Left lung (tissue), 10 donors: ENCODE measurements around the gene RPN2. TPM values are rescaled to one million over a fixed set of nuclear protein-coding genes. Genes with fewer than 3 reads are reported as not detected.

Experiments
- ATAC-seq: fragments of 200-7000 bp; cut with Tn5 transposase; one replicate; pipeline ENCODE4 v1.9.1; 2020; ENCODE audit warnings: moderate library complexity
- DNase-seq, 4 donors: peaks; one replicate each; pipeline ENCODE4 v3.0.0-alpha.2; 2013 to 2020
- H3K27ac ChIP-seq, 2 donors: fragments of 200-600 bp; sonication (generic) in 1 of 2; one replicate each; pipeline versions ENCODE4 v1.5.0 to v1.8.0; 2020 to 2021
- H3K27me3 ChIP-seq, 2 donors: fragments of 200-600 bp; sonication (generic) in 1 of 2; one replicate each; pipeline versions ENCODE4 v1.5.0 to v1.8.0; 2020 to 2021
- H3K36me3 ChIP-seq, 2 donors: fragments of 200-600 bp; sonication (generic) in 1 of 2; one replicate each; pipeline versions ENCODE4 v1.5.0 to v1.8.0; 2020 to 2021
- H3K4me1 ChIP-seq, 2 donors: fragments of 200-600 bp; one replicate each; pipeline ENCODE4 v1.8.0; 2021
- H3K4me3 ChIP-seq, 2 donors: fragments of 200-600 bp; sonication (generic) in 1 of 2; one replicate each; pipeline versions ENCODE4 v1.5.0 to v1.8.0; 2020 to 2021; ENCODE audit warnings: mild to moderate bottlenecking in 1 of 2
- H3K9me3 ChIP-seq, 2 donors: fragments of 200-600 bp; sonication (generic) in 1 of 2; one replicate each; pipeline versions ENCODE4 v1.5.0 to v1.8.0; 2020 to 2021
- intact Hi-C, 2 donors: fragments of 100-400 bp; cut with DNase I; formaldehyde crosslinking; loops; one replicate each; pipeline versions ENCODE4 v1.11.2 to v1.14.2; 2022
- polyA plus RNA-seq, 6 donors: library from polyadenylated mRNA; unstranded; fragments of 120-200 nt; gene quantifications; one replicate each; pipeline ENCODE4 v1.2.1, GENCODE V29; 2013; ENCODE audit not compliant: insufficient read length in 6 of 6
- total RNA-seq, 2 donors: library from RNA; stranded (reverse); fragmentation: NEBNext Ultra II Directional; extraction: Animal tissue kit (Norgen Biotek cat#: 25700); gene quantifications; one replicate each; pipeline ENCODE4 v1.2.1, GENCODE V29; 2021
- TF ChIP-seq, protein P1 (sequence below), 2 donors: fragments of 200-600 bp; sonication (generic) in 1 of 2; IDR thresholded peaks; one replicate each; pipeline versions ENCODE4 v1.5.0 to v1.8.0; 2021; ENCODE audit warnings: antibody characterized with exemption in 2 of 2
- donor health status: DM: no; HTN: yes; CAD: no.
- donor health status: DM: no; HTN: no; CAD: no.

Gene RPN2
- total and polyA plus RNA-seq, 8 donors = 202 to 269 (median 229) TPM

DNA sequence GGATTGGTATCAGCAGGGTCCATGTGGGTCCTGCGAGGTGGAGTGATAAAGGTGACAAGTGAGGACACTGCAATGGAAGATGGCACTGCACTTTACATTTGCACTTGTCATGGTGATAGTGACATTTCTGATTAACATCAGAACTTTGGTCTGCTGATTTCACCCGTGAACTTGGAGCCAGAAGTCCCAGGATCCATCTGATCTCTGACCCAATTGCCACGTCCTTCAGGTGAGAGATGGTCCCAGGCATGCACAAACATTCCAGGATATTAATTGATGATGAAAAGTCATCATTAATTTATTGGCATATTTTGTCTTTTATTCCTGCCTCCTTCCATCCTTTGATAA, 92.3 kb downstream of the RPN2 start:
- Histone ChIP-seq H3K27me3 (no peaks in the 10 kb centered on the region), H3K36me3 (no peaks in the 10 kb centered on the region), H3K4me1 (peaks cover 0 to 30% of the 10 kb centered on the region in 2 donors), H3K27ac (peak overlapping the region in 1 of 2 donors; percentile 92), H3K9me3 (no peaks in the 10 kb centered on the region), H3K4me3 (no peak overlapping the region)
- DNase-seq (no peak), ATAC-seq (no peak)
- TF ChIP-seq, protein P1, sequence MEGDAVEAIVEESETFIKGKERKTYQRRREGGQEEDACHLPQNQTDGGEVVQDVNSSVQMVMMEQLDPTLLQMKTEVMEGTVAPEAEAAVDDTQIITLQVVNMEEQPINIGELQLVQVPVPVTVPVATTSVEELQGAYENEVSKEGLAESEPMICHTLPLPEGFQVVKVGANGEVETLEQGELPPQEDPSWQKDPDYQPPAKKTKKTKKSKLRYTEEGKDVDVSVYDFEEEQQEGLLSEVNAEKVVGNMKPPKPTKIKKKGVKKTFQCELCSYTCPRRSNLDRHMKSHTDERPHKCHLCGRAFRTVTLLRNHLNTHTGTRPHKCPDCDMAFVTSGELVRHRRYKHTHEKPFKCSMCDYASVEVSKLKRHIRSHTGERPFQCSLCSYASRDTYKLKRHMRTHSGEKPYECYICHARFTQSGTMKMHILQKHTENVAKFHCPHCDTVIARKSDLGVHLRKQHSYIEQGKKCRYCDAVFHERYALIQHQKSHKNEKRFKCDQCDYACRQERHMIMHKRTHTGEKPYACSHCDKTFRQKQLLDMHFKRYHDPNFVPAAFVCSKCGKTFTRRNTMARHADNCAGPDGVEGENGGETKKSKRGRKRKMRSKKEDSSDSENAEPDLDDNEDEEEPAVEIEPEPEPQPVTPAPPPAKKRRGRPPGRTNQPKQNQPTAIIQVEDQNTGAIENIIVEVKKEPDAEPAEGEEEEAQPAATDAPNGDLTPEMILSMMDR (IDR thresholded peaks at IDR 0.05) = no peak
- intact Hi-C loops = no loop called here

DNA sequence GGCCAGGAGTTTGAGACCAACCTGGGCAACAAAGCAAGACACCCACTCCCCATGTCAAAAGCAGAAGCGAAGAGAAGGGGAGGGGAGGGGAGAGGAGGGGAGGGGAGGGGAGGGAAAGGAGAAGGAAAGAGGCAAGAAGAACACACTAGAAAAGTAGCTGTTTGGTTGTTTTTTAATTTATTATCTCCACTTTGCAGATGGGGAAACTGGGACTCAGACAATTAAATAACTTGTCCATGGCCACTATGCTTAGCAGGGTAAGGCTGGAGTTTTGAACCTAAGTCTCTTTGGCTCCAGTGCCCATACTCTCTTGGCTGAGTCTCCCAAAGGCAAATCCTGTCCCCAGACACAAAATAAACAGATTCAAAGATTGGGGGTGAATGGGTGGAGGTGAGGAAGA, 94.9 kb downstream of the RPN2 start:
- no peaks in the 10 kb centered on the region for H3K27me3 ChIP-seq
- H3K36me3 ChIP-seq = no peaks in the 10 kb centered on the region
- H3K4me1 ChIP-seq = peaks cover 0 to 44% of the 10 kb centered on the region in 2 donors
- DNase-seq = no peak
- no peak overlapping the region for H3K4me3 ChIP-seq
- no peaks in the 10 kb centered on the region for H3K9me3 ChIP-seq
- TF ChIP-seq, protein P1 (IDR thresholded peaks at IDR 0.05) = no peak
- intact Hi-C loops = no loop called here
- H3K27ac ChIP-seq = no peak overlapping the region
- ATAC-seq = no peak

DNA sequence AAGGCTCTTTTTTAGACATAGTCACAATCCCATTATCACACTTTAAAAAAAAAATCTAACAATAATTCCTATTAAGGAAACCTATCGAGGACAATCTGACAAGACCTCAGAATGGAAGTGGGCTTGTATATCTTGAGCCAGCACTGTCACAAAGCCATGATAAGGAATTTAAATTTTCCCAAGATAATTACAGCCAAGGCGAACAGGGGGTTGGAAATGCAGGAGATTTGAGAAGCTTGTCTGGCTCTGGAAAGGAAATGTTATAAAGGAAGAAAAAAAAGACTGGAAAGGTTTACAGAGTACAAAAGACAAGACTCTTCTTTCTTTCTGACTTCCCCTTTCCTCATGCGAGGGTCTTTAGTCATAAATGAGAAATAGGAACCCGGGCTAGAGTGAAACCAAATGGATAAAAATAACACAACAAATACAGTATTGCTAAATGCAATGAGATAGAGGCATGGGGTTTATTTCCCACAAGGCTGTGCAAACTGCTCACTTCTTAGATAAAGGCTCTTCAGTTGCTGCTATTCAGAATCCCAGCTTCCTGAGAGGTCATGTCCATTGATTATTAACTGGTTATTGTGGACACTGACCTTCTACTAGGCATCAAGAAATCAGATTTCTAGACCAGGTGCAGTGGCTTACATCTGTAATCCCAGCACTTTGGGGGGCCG, 95.9 kb downstream of the RPN2 start:
- Histone ChIP-seq H3K4me3 (no peak overlapping the region), H3K36me3 (no peaks in the 10 kb centered on the region), H3K4me1 (peaks cover 0 to 37% of the 10 kb centered on the region in 2 donors), H3K9me3 (no peaks in the 10 kb centered on the region), H3K27me3 (no peaks in the 10 kb centered on the region), H3K27ac (peak overlapping the region in 1 of 2 donors; percentile 49)
- DNase-seq (no peak), ATAC-seq (peak; percentile 6)
- intact Hi-C loops = no loop called here
- TF ChIP-seq, protein P1 (IDR thresholded peaks at IDR 0.05) = no peak

DNA sequence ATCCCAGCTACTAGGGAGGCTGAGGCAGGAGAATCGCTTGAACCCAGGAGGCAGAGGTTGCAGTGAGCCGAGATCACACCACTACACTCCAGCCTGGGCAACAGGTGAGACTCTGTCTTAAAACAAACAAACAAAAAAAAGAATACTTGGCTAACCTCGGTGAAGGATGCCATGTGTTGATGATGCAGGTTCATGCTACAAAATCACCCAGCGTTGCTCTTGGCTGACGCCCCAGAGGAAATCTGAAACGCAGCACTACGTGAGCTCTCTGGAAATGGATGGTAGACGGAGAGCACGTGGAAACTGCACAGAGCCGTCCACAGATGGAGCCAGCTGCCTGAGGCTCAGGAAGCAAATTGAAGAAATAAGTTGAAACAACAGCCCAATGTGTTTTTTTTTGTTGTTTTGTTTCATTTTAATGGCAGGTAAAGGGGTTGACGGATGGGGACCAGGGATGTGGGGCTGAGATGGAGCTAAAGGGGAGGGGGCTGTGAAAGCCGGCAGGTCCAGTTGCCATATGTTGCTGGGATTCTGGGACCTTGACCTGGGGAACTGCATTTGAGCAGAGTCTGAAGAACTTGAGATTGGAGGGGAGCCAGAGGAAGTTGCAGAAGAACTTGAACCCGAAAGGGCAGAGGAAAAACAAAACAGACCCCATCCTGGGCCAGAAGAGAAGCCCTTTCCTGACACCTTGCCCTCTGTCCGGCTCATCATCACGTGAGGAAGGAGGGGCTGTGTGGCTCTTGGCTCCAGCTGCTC, 97.5 kb downstream of the RPN2 start:
- peaks cover 0 to 23% of the 10 kb centered on the region in 2 donors for H3K4me1 ChIP-seq
- peak overlapping the region in 1 of 2 donors; percentile 25 for H3K27ac ChIP-seq
- H3K27me3 ChIP-seq = no peaks in the 10 kb centered on the region
- TF ChIP-seq, protein P1 (IDR thresholded peaks at IDR 0.05) = no peak
- peak in 3 of 4 donors; percentile 56 to 88 (median 59) for DNase-seq
- H3K36me3 ChIP-seq = no peaks in the 10 kb centered on the region
- intact Hi-C loops = no loop called here
- ATAC-seq = peak; percentile 82
- no peak overlapping the region for H3K4me3 ChIP-seq
- no peaks in the 10 kb centered on the region for H3K9me3 ChIP-seq

DNA sequence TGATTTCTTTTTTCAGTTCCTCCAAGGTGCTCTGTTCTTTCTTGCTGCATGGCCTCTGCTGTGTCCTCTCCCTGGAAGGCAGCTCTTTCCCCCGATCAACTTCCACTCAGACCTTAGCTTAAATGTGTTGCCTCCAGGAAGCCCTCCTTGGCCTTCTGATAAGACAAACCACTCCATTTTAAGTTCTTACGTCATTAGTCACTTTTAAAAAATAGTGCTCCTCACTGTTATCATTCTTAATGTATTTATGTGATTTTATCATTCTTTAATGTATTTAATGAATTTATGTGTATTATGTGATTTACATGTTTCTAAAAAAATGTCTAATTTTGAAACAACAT, 98.1 kb downstream of the RPN2 start:
- Histone ChIP-seq H3K27me3 (no peaks in the 10 kb centered on the region), H3K36me3 (no peaks in the 10 kb centered on the region), H3K4me1 (peaks cover 0 to 23% of the 10 kb centered on the region in 2 donors), H3K9me3 (no peaks in the 10 kb centered on the region), H3K27ac (peak overlapping the region in 1 of 2 donors; percentile 25), H3K4me3 (no peak overlapping the region)
- no peak for ATAC-seq
- no peak for DNase-seq
- intact Hi-C loops = no loop called here
- TF ChIP-seq, protein P1 (IDR thresholded peaks at IDR 0.05) = no peak
